ENCODE results near the gene RS1. TPM values are rescaled to one million over a fixed set of nuclear protein-coding genes. Genes with fewer than 3 reads are reported as not detected.

Gene RS1
- total RNA-seq, 1 donor from 2014 or later, result not detected

DNA sequence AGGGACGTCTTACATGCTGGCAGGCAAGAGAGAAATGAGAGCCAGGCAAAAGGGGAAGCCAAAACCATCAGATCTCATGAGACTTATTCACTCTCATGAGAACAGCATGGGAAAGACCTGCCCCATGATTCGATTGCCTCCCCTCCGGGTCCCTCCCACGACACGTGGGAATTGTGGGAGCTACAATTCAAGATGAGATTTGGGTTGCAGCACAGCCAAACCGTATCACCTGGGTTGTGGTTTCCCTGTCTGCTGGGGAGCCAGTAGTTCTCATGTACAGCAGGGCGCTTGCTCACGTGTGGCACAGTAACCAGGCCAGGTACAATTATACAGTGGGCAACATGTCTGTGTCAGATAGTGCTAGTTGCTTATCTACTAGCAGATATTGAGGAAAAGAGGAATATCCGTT is 11.1 kb upstream of the RS1 start:
- no peak overlapping the region for H3K4me3 ChIP-seq (ENCODE audit: low read depth, low read length)
- TF ChIP-seq, protein P1, sequence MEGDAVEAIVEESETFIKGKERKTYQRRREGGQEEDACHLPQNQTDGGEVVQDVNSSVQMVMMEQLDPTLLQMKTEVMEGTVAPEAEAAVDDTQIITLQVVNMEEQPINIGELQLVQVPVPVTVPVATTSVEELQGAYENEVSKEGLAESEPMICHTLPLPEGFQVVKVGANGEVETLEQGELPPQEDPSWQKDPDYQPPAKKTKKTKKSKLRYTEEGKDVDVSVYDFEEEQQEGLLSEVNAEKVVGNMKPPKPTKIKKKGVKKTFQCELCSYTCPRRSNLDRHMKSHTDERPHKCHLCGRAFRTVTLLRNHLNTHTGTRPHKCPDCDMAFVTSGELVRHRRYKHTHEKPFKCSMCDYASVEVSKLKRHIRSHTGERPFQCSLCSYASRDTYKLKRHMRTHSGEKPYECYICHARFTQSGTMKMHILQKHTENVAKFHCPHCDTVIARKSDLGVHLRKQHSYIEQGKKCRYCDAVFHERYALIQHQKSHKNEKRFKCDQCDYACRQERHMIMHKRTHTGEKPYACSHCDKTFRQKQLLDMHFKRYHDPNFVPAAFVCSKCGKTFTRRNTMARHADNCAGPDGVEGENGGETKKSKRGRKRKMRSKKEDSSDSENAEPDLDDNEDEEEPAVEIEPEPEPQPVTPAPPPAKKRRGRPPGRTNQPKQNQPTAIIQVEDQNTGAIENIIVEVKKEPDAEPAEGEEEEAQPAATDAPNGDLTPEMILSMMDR (conservative IDR thresholded peaks at IDR 0.05; ENCODE audit: low read depth, low read length), result no peak
- no peak for DNase-seq (ENCODE audit: low read depth)

DNA sequence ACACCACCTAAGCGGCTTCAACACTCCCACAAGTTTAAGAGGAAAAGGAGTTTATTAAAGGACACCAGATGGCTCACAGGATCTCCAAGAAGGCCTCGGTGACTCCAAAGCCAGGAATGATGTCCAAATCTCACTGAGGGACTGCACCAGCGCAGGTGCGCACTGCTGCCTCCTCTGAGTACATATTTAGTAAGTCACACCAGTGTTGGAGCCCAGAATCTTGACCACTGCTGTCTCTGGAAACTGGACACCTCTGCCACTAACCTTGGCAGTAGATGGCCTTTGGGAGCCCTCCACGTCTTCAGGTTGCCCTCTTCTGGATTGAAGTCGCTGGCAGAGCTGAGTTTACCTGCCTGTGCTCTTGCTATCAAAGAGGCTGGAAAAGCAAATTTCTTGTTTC is 10.1 kb upstream of the RS1 start:
- TF ChIP-seq, protein P1 (conservative IDR thresholded peaks at IDR 0.05; ENCODE audit: low read depth, low read length), result no peak
- DNase-seq (ENCODE audit: low read depth), result no peak
- no peak overlapping the region for H3K4me3 ChIP-seq (ENCODE audit: low read depth, low read length)

DNA sequence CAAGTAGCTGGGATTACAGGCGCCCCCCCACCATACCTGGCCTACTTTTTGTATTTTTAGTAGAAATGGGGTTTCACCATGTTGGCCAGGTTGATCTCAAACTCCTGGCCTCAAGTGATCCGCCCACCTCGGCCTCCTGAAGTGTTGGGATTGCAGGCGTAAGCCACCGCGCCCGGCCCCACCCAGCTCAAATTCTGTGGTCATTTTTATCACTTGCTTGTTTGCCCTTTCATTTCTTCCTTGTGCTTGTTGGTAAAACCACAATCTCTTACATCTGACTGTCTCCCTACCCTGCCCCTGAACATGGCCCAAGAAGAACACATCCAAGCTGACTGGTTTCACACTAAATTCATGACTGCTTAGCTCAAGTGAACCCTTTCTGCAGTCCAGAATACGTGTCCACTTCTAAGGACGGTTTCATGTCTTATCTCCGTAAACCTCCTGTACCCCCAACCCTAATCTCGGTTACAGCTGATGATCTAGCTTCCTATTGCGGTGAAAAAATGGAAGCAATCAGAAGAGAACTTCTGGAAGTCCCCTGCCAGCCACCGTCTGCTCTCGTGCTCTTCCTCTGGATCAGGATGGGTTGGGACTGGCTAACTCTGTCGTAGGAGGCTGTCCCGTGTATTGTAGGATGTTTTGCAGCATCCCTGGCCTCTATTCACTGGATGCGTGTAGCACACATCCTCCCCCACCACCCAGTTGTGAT is 5.4 kb upstream of the RS1 start:
- H3K4me3 ChIP-seq (ENCODE audit: low read depth, low read length), result no peak overlapping the region
- no peak for DNase-seq (ENCODE audit: low read depth)
- TF ChIP-seq, protein P1 (conservative IDR thresholded peaks at IDR 0.05; ENCODE audit: low read depth, low read length), result no peak

DNA sequence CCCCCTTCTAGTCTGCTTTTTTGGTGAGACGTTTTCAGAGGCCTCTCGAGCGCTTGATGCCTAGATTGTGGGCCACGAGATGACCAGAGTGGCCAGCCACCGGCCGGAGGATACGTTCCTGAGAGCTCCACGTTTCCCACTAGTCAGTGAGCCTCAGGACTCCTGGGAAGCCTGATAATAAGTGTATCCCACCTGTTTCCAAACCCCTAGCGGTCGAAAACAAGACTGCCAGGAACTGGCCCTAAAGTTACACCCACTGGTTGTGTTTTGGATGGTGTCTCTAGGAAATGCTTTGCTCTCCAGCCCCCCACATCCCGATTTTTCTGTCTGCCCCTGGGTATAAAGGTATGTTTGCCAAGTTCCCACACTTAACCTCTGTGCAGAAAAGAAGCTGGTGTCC is 4.6 kb upstream of the RS1 start:
- no peak for DNase-seq (ENCODE audit: low read depth)
- no peak overlapping the region for H3K4me3 ChIP-seq (ENCODE audit: low read depth, low read length)
- TF ChIP-seq, protein P1 (conservative IDR thresholded peaks at IDR 0.05; ENCODE audit: low read depth, low read length), result peak; percentile 33

- no peak for DNase-seq (ENCODE audit: low read depth)
- TF ChIP-seq, protein P1 (conservative IDR thresholded peaks at IDR 0.05; ENCODE audit: low read depth, low read length), result no peak
- no peak overlapping the region for H3K4me3 ChIP-seq (ENCODE audit: low read depth, low read length)
Measured at GRCh38 chrX:18676050-18676449, 4.1 kb upstream of the RS1 start.

DNA sequence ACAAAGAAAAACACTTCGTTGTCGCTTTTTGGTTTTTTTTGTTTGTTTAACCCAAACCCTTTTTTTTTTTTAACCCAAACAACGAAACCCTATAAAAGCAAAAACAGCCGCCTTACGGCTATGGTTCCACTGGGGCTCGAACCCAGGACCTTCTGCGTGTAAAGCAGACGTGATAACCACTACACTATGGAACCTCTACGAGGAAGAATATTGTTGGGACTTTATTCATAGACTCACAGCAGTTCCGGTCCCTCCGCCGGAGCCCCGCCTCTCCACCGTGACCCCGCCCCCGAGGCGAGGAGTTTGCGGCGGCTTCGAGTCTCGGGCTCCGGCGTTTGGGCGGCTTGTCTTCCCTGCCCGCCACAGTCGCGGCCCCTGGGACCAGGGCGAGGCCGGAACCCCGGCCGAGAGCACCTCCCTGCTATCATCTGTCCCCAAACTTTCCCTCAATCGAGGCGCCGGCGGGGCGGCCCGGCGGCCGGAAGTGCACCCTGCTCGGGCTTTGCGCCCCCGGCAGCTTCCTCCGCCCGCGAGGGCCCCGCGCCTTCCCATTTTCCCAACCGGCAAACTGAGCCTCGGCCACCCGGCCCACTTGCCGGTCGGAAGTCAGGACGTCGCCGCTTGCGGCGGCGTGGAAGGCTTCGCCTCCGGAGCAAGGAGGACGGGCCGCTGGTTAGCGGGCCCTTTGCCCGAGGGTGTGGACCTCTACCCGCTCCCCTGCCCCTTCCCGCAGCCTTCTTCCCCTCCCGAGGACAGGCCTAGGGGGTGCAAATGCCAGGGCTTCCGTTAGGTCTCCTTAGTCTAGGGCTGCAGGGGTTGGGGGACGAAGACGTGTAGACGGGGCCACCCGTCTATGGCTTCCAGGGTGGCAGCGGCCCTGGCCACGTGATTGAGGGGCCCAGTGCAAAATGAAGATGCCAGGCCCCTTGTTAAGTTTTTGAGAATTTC is 3.2 kb upstream of the RS1 start:
- peak overlapping the region; percentile 68 for H3K4me3 ChIP-seq (ENCODE audit: low read depth, low read length)
- DNase-seq (ENCODE audit: low read depth), result no peak
- TF ChIP-seq, protein P1 (conservative IDR thresholded peaks at IDR 0.05; ENCODE audit: low read depth, low read length), result no peak
